GM12878 (cell line): ENCODE data around the gene GSTM4. TPM values are rescaled to one million over a fixed set of nuclear protein-coding genes. Genes with fewer than 3 reads are reported as not detected.

ENCODE experiments used
- CTCF ChIP-seq, 3 experiments: IDR thresholded peaks in 2 of 3; conservative IDR thresholded peaks in 1 of 3; 2 replicates each; pipeline ENCODE4 v1.5.1; 2011; ENCODE audit warnings: low read depth in 3 of 3, low read length in 3 of 3, mild to moderate bottlenecking in 3 of 3, control low read depth in 2 of 3, moderate library complexity in 2 of 3, inconsistent platforms in 1 of 3, mixed read lengths in 1 of 3; ENCODE audit not compliant: control insufficient read depth in 2 of 3, insufficient read depth in 1 of 3; ENCODE audit errors: extremely low read depth in 1 of 3
- E4F1 ChIP-seq: fragments of 450-650 bp; IDR thresholded peaks from 2 replicates; pipeline ENCODE4 v1.6.1; 2018; ENCODE audit warnings: borderline replicate concordance, mild to moderate bottlenecking; ENCODE audit not compliant: partially characterized antibody
- GATAD2B ChIP-seq: fragments of 450-650 bp; conservative IDR thresholded peaks from 2 replicates; pipeline ENCODE4 v1.6.1; 2017; ENCODE audit warnings: low read depth, mild to moderate bottlenecking, moderate library complexity
- KDM1A ChIP-seq: fragments of 200-600 bp; sonication (generic); IDR thresholded peaks from 2 replicates; pipeline ENCODE4 v1.6.1; 2016; ENCODE audit warnings: borderline replicate concordance
- NKRF ChIP-seq: fragments of 450-650 bp; conservative IDR thresholded peaks from 2 replicates; pipeline ENCODE4 v1.6.1; 2017; ENCODE audit warnings: mild to moderate bottlenecking, moderate library complexity
- NRF1 ChIP-seq: conservative IDR thresholded peaks from 2 replicates; pipeline ENCODE4 v1.6.1; 2011; ENCODE audit warnings: mild to moderate bottlenecking, low read depth, low read length, improper control_type of control experiment
- TBL1XR1 ChIP-seq: IDR thresholded peaks from 2 replicates; pipeline ENCODE4 v1.6.1; 2012; ENCODE audit warnings: low read depth, low read length, improper control_type of control experiment
- polyA plus RNA-seq, 11 experiments: library from polyadenylated mRNA; depleted of rRNA in 4 of 11; unstranded in 6 of 11; stranded (reverse) in 5 of 11; fragments of >200 nt; fragmentation: Nextera tagmentation in 4 of 11; fragmentation: Illumina TruSeq in 1 of 11; extraction: Ambion mirVana in 4 of 11; extraction: Trizol in 1 of 11; gene quantifications; 1 replicate in 1 of 11; 2 replicates in 10 of 11; pipeline versions ENCODE4 v1.2.1 to v1.2.3, GENCODE V29; 2011 to 2016; ENCODE audit warnings: inconsistent platforms in 2 of 11, missing spikeins in 2 of 11, low read depth in 1 of 11
- total RNA-seq, 4 experiments: library from RNA; depleted of rRNA in 3 of 4; stranded (reverse); fragments of >200 nt in 3 of 4; fragmentation: Illumina TruSeq in 1 of 4; extraction: Trizol in 1 of 4; gene quantifications; 2 replicates each; pipeline versions ENCODE4 v1.2.1 to v1.2.3, GENCODE V29; 2013 to 2021

The GSTM4 gene
- total and polyA plus RNA-seq, 10 of the 15 experiments (the other 5 are each of a cell fraction or from before 2014, with no cell fraction given), result 14.3 to 37.2 (median 23.0) TPM

GRCh38 chr1:109609881-109610280, 46.0 kb upstream of the GSTM4 start (continued):
- TF ChIP-seq NRF1, result no peak
- no peak for TF ChIP-seq E4F1
- TF ChIP-seq KDM1A, result no peak
- TF ChIP-seq GATAD2B, result no peak
- no peak for TF ChIP-seq TBL1XR1
- no peak for TF ChIP-seq CTCF (IDR thresholded peaks at IDR 0.05 in 2 of 3, conservative IDR thresholded peaks at IDR 0.05 in 1 of 3; ENCODE audit: control insufficient read depth in 2 of 3, extremely low read depth in 1 of 3, insufficient read depth in 1 of 3, low read depth in 3 of 3, low read length in 3 of 3)
- no peak for TF ChIP-seq NKRF
